HEK293 (cell line): ENCODE data around the gene POP7.

Source experiments
- CTCF ChIA-PET: fragments of 350-600 bp; formaldehyde crosslinking; extraction: SDS; loops from one replicate; lab custom pipeline; 2021; ENCODE audit warnings: antibody characterized with exemption; lab: Yijun Ruan, JAX
- POLR2A ChIA-PET: fragments of 300-600 bp; formaldehyde crosslinking; extraction: SDS; loops from one replicate; lab custom pipeline; 2020; ENCODE audit warnings: antibody characterized with exemption, inconsistent platforms; lab: Yijun Ruan, JAX
- H3K27ac ChIP-seq: fragments of 200-500 bp; sonication (Bioruptor generic); 2 replicates; pipeline ENCODE4 v1.5.1; 2014; ENCODE audit warnings: low read depth, low read length, control low read depth, inconsistent platforms; ENCODE audit errors: extremely low read depth
- H3K36me3 ChIP-seq, 2 experiments: fragments of 200-500 bp in 1 of 2; sonication (Bioruptor generic) in 1 of 2; 1 replicate in 1 of 2; 2 replicates in 1 of 2; pipeline ENCODE4 v1.5.1; 2014 to 2017; ENCODE audit warnings: inconsistent platforms in 2 of 2, low read length in 2 of 2; ENCODE audit not compliant: control insufficient read depth in 2 of 2, insufficient read depth in 1 of 2
- H3K4me1 ChIP-seq: fragments of 200-500 bp; sonication (Bioruptor generic); 2 replicates; pipeline ENCODE4 v1.5.1; 2014; ENCODE audit warnings: mild to moderate bottlenecking, low read length, inconsistent platforms; ENCODE audit not compliant: control insufficient read depth, insufficient read depth
- H3K4me3 ChIP-seq: 2 replicates; pipeline ENCODE4 v1.5.1; 2011; ENCODE audit warnings: low read depth, mild to moderate bottlenecking, control low read depth, low read length, moderate library complexity
- H3K9me3 ChIP-seq: fragments of 200-500 bp; sonication (Bioruptor generic); 2 replicates; pipeline ENCODE4 v1.5.1; 2014; ENCODE audit warnings: low read depth, low read length, inconsistent platforms; ENCODE audit not compliant: control insufficient read depth, insufficient read depth
- ATF2 ChIP-seq: fragments of 450-650 bp; formaldehyde crosslinking; IDR thresholded peaks from 2 replicates; pipeline ENCODE4 v1.5.1; 2016; ENCODE audit warnings: missing biosample characterization, missing genetic modification characterization, low read depth
- GLI2 ChIP-seq: fragments of 450-650 bp; formaldehyde crosslinking; IDR thresholded peaks from 2 replicates; pipeline ENCODE4; 2017; ENCODE audit warnings: missing biosample characterization, missing genetic modification characterization, low read depth, borderline replicate concordance
- MZF1 ChIP-seq: fragments of 450-650 bp; formaldehyde crosslinking; IDR thresholded peaks from 2 replicates; pipeline ENCODE4 v1.5.1; 2017; ENCODE audit warnings: missing biosample characterization, missing genetic modification characterization, borderline replicate concordance
- OVOL3 ChIP-seq: fragments of 450-650 bp; formaldehyde crosslinking; IDR thresholded peaks from 2 replicates; pipeline ENCODE4 v1.5.1; 2016; ENCODE audit warnings: missing biosample characterization, missing genetic modification characterization
- PRDM10 ChIP-seq: fragments of 450-650 bp; formaldehyde crosslinking; IDR thresholded peaks from 2 replicates; pipeline ENCODE4 v1.5.1; 2016; ENCODE audit warnings: missing biosample characterization, missing genetic modification characterization
- SP7 ChIP-seq: fragments of 450-650 bp; formaldehyde crosslinking; IDR thresholded peaks from 2 replicates; pipeline ENCODE4 v1.5.1; 2016; ENCODE audit warnings: missing biosample characterization, missing genetic modification characterization
- ZBTB11 ChIP-seq: fragments of 450-650 bp; formaldehyde crosslinking; conservative IDR thresholded peaks from 2 replicates; pipeline ENCODE4 v1.5.1; 2016; ENCODE audit warnings: low read depth, missing biosample characterization, missing genetic modification characterization
- ZBTB44 ChIP-seq: fragments of 450-650 bp; IDR thresholded peaks from 2 replicates; pipeline ENCODE4 v1.5.1; 2018; ENCODE audit warnings: missing biosample characterization, mild to moderate bottlenecking, missing genetic modification characterization
- ZBTB7A ChIP-seq: fragments of 450-650 bp; formaldehyde crosslinking; IDR thresholded peaks from 2 replicates; pipeline ENCODE4 v1.5.1; 2016; ENCODE audit warnings: low read depth, missing biosample characterization, missing genetic modification characterization
- ZFP37 ChIP-seq: fragments of 450-650 bp; formaldehyde crosslinking; IDR thresholded peaks from 2 replicates; pipeline ENCODE4 v1.5.1; 2016; ENCODE audit warnings: missing biosample characterization, missing genetic modification characterization
- ZNF112 ChIP-seq: fragments of 450-650 bp; formaldehyde crosslinking; IDR thresholded peaks from 2 replicates; pipeline ENCODE4 v1.5.0; 2017; ENCODE audit warnings: missing biosample characterization, missing genetic modification characterization
- ZNF132 ChIP-seq: fragments of 450-650 bp; formaldehyde crosslinking; IDR thresholded peaks from 2 replicates; pipeline ENCODE4 v1.5.1; 2017; ENCODE audit warnings: missing biosample characterization, missing genetic modification characterization, borderline replicate concordance
- ZNF146 ChIP-seq: fragments of 450-650 bp; formaldehyde crosslinking; IDR thresholded peaks from 2 replicates; pipeline ENCODE4 v1.5.1; 2016; ENCODE audit warnings: missing biosample characterization, missing genetic modification characterization
- ZNF16 ChIP-seq: fragments of 450-650 bp; formaldehyde crosslinking; IDR thresholded peaks from 2 replicates; pipeline ENCODE4 v1.5.1; 2016; ENCODE audit warnings: low read depth, missing biosample characterization, missing genetic modification characterization
- ZNF169 ChIP-seq: fragments of 450-650 bp; formaldehyde crosslinking; IDR thresholded peaks from 2 replicates; pipeline ENCODE4 v1.5.1; 2016; ENCODE audit warnings: missing biosample characterization, missing genetic modification characterization
- ZNF37A ChIP-seq: fragments of 450-650 bp; IDR thresholded peaks from 2 replicates; pipeline ENCODE4 v1.5.1; 2018; ENCODE audit warnings: missing biosample characterization, missing genetic modification characterization
- ZNF449 ChIP-seq: fragments of 450-650 bp; formaldehyde crosslinking; IDR thresholded peaks from 2 replicates; pipeline ENCODE4 v1.5.1; 2017; ENCODE audit warnings: missing biosample characterization, mild to moderate bottlenecking, missing genetic modification characterization, moderate library complexity
- ZNF521 ChIP-seq: fragments of 450-650 bp; formaldehyde crosslinking; IDR thresholded peaks from 2 replicates; pipeline ENCODE4 v1.5.1; 2017; ENCODE audit warnings: missing biosample characterization, mild to moderate bottlenecking, missing genetic modification characterization
- ZNF560 ChIP-seq: fragments of 450-650 bp; formaldehyde crosslinking; IDR thresholded peaks from 2 replicates; pipeline ENCODE4 v1.5.1; 2017; ENCODE audit warnings: missing biosample characterization, missing genetic modification characterization, borderline replicate concordance
- ZNF610 ChIP-seq: fragments of 450-650 bp; formaldehyde crosslinking; IDR thresholded peaks from 2 replicates; pipeline ENCODE4 v1.5.1; 2016; ENCODE audit warnings: missing biosample characterization, missing genetic modification characterization, borderline replicate concordance
- ZNF701 ChIP-seq: fragments of 450-650 bp; formaldehyde crosslinking; IDR thresholded peaks from 2 replicates; pipeline ENCODE4 v1.5.1; 2016; ENCODE audit warnings: missing biosample characterization, missing genetic modification characterization
- ZNF768 ChIP-seq: fragments of 450-650 bp; formaldehyde crosslinking; IDR thresholded peaks from 2 replicates; pipeline ENCODE4 v1.5.1; 2018; ENCODE audit warnings: missing biosample characterization, mild to moderate bottlenecking, missing genetic modification characterization

The POP7 gene

GRCh38 chr7:100720671-100721504, 15.0 kb downstream of the POP7 start:
- Histone ChIP-seq H3K27ac (no peak overlapping the region), H3K9me3 (no peaks in the 10 kb centered on the region)
- TF ChIP-seq ZNF112 (no peak), MZF1 (tag by site-specific recombination) (no peak), ZNF37A (tag by site-specific recombination) (no peak), ZNF449 (tag by site-specific recombination) (no peak), ZNF146 (tag by site-specific recombination) (no peak), PRDM10 (tag by site-specific recombination) (no peak), ZNF169 (tag by site-specific recombination) (no peak), GLI2 (no peak), ZNF701 (tag by site-specific recombination) (no peak), ZNF521 (no peak), ZBTB11 (tag by site-specific recombination) (no peak), ZNF16 (tag by site-specific recombination) (no peak), ZNF610 (tag by site-specific recombination) (no peak), OVOL3 (tag by site-specific recombination) (no peak), ZBTB7A (tag by site-specific recombination) (no peak)
- TF ChIP-seq, all 188 proteins: peak for 0
- Histone ChIP-seq H3K36me3 (no peaks in the 10 kb centered on the region), H3K4me3 (no peak overlapping the region), H3K4me1 (no peaks in the 10 kb centered on the region)
- ChIA-PET POLR2A (interaction anchor here (1.2 kb wide), 1 partner anchor 15 kb away, joined by 5 read pairs; the partner anchor contains the start of gene POP7), CTCF (interaction anchor here (0.6 to 10.1 kb wide), 3 partner anchors 9 to 14 kb away, joined by 3 to 100 read pairs (median 12); partner anchors contain the start of genes POP7 and ZAN)

- Histone ChIP-seq H3K9me3 (no peaks in the 10 kb centered on the region), H3K36me3 (no peaks in the 10 kb centered on the region), H3K4me1 (no peaks in the 10 kb centered on the region), H3K27ac (no peak overlapping the region), H3K4me3 (no peak overlapping the region)
- CTCF ChIA-PET = interaction anchor here (0.6 to 10.1 kb wide), 2 partner anchors 8 to 15 kb away, joined by 5 to 100 read pairs; partner anchors contain the start of gene POP7
- POLR2A ChIA-PET = interaction anchor here (1.2 kb wide), 1 partner anchor 16 kb away, joined by 5 read pairs; the partner anchor contains the start of gene POP7
- TF ChIP-seq SP7 (no peak), ZBTB44 (no peak), ZFP37 (tag by site-specific recombination) (no peak), ZNF132 (tag by site-specific recombination) (no peak), ZNF768 (tag by site-specific recombination) (no peak), ZNF560 (no peak), ATF2 (tag by site-specific recombination) (no peak)
These were observed 15.5 kb downstream of the POP7 start for GRCh38 chr7:100721505-100721812.
